HG03520 (cell line): ENCODE measurements around the gene AKIP1.
"Not testable (repeated sequence)": the region's sequence is repeated elsewhere in the genome, so short reads cannot be mapped to it uniquely, and the experiment has no call there.

ENCODE experiments used
- ATAC-seq: cut with Tn5 transposase; IDR thresholded peaks from one replicate; pipeline ENCODE4 v1.9.1; 2021; ENCODE audit warnings: mild to moderate bottlenecking, moderate library complexity; ENCODE audit not compliant: unreplicated experiment

Gene AKIP1

GRCh38 chr11:8911029-8911823 lies at the start of gene AKIP1:
AKIP1 (plus strand) TSS chr11:8911189; CDS start chr11:8911450, 261 bp downstream.
- peak; percentile 66 for ATAC-seq

GRCh38 chr11:8863838-8864237 lies 47.2 kb upstream of the AKIP1 start:
- no peak for ATAC-seq

- ATAC-seq: no peak
These were observed 45.7 kb upstream of the AKIP1 start for GRCh38 chr11:8865304-8865703.

GRCh38 chr11:8867035-8867434 lies 44.0 kb upstream of the AKIP1 start:
- no peak for ATAC-seq

- ATAC-seq: no peak
These were observed 42.9 kb upstream of the AKIP1 start for GRCh38 chr11:8867931-8868631.

- ATAC-seq: no peak
These were observed 40.4 kb upstream of the AKIP1 start for GRCh38 chr11:8870411-8871170.

GRCh38 chr11:8871171-8871775 lies 39.7 kb upstream of the AKIP1 start:
- ATAC-seq: no peak

- no peak for ATAC-seq
These were observed 39.0 kb upstream of the AKIP1 start for GRCh38 chr11:8871962-8872361.

- no peak for ATAC-seq
These were observed 37.1 kb upstream of the AKIP1 start for GRCh38 chr11:8873741-8874405.

GRCh38 chr11:8878771-8879170 lies 32.2 kb upstream of the AKIP1 start:
- no peak for ATAC-seq

GRCh38 chr11:8881585-8881984 lies 29.4 kb upstream of the AKIP1 start:
- not testable (repeated sequence) for ATAC-seq

- ATAC-seq: no peak
These were observed 24.7 kb upstream of the AKIP1 start for GRCh38 chr11:8886322-8886721.

GRCh38 chr11:8891185-8891584 lies 19.8 kb upstream of the AKIP1 start:
- not testable (repeated sequence) for ATAC-seq

GRCh38 chr11:8899119-8899753 lies 11.8 kb upstream of the AKIP1 start:
- no peak for ATAC-seq

GRCh38 chr11:8905528-8906165 lies 5.3 kb upstream of the AKIP1 start:
- ATAC-seq: no peak

GRCh38 chr11:8907116-8907515 lies 3.9 kb upstream of the AKIP1 start:
- ATAC-seq: no peak

GRCh38 chr11:8908099-8908498 lies 2.9 kb upstream of the AKIP1 start:
- no peak for ATAC-seq

GRCh38 chr11:8910649-8911026 lies 351 bp upstream of the AKIP1 start:
- peak; percentile 15 for ATAC-seq

GRCh38 chr11:8913961-8914660 lies 3.1 kb downstream of the AKIP1 start:
- ATAC-seq: no peak
